Loucy (cell line): ENCODE data around the gene CDCA4.

Experiments used
- H2AFZ ChIP-seq: fragments of 200-600 bp; sonication (generic); 2 replicates; pipeline ENCODE4 v1.6.0; 2016; ENCODE audit warnings: antibody characterized with exemption, mild to moderate bottlenecking, low read length, moderate library complexity
- H3F3A ChIP-seq: fragments of 200-600 bp; 2 replicates; pipeline ENCODE4 v1.6.0; 2016; ENCODE audit warnings: antibody characterized with exemption, low read depth, mild to moderate bottlenecking
- H3K27me3 ChIP-seq: fragments of 200-600 bp; sonication (generic); 2 replicates; pipeline ENCODE4 v1.6.1; 2014; ENCODE audit warnings: low read length, mild to moderate bottlenecking; ENCODE audit not compliant: insufficient read depth, poor library complexity, severe bottlenecking
- H3K36me3 ChIP-seq: fragments of 200-600 bp; sonication (generic); 2 replicates; pipeline ENCODE4 v1.6.1; 2016; ENCODE audit warnings: low read length; ENCODE audit not compliant: insufficient read depth
- H3K4me1 ChIP-seq: fragments of 200-600 bp; sonication (generic); 2 replicates; pipeline ENCODE4 v1.5.1; 2014; ENCODE audit warnings: low read length, mild to moderate bottlenecking; ENCODE audit not compliant: insufficient read depth, poor library complexity, severe bottlenecking
- H3K4me2 ChIP-seq: fragments of 200-600 bp; sonication (generic); 2 replicates; pipeline ENCODE4 v1.6.0; 2014; ENCODE audit warnings: antibody characterized with exemption, low read length, low read depth, mild to moderate bottlenecking; ENCODE audit not compliant: poor library complexity, severe bottlenecking
- H3K4me3 ChIP-seq: fragments of 200-600 bp; sonication (generic); 2 replicates; pipeline ENCODE4 v1.5.1; 2014; ENCODE audit warnings: low read length, mild to moderate bottlenecking, mixed read lengths; ENCODE audit not compliant: poor library complexity, severe bottlenecking
- H3K79me2 ChIP-seq: fragments of 200-600 bp; sonication (generic); 2 replicates; pipeline ENCODE4 v1.6.1; 2014; ENCODE audit warnings: low read length; ENCODE audit not compliant: insufficient read depth
- H3K9ac ChIP-seq: fragments of 200-600 bp; sonication (generic); 2 replicates; pipeline ENCODE4 v1.6.0; 2014; ENCODE audit warnings: mild to moderate bottlenecking, low read depth, low read length, moderate library complexity; ENCODE audit not compliant: poor library complexity, severe bottlenecking
- H3K9me2 ChIP-seq: fragments of 200-600 bp; sonication (generic); replicated peaks from 2 replicates; pipeline ENCODE4 v1.6.1; 2016; ENCODE audit warnings: low read depth, low read length, mixed read lengths
- H3K9me3 ChIP-seq: fragments of 200-600 bp; sonication (generic); 2 replicates; pipeline ENCODE4 v1.6.1; 2014; ENCODE audit warnings: mild to moderate bottlenecking, antibody characterized with exemption, low read length, low read depth; ENCODE audit not compliant: insufficient read depth
- H4K20me1 ChIP-seq: fragments of 200-600 bp; sonication (generic); 2 replicates; pipeline ENCODE4 v1.6.0; 2014; ENCODE audit warnings: antibody characterized with exemption, low read length, mild to moderate bottlenecking; ENCODE audit not compliant: insufficient read depth, poor library complexity, severe bottlenecking
- CTCF ChIP-seq: fragments of 200-600 bp; sonication (generic); conservative IDR thresholded peaks from 2 replicates; pipeline ENCODE4 v1.5.1; 2014; ENCODE audit warnings: mild to moderate bottlenecking, antibody characterized with exemption, low read length
- EZH2phosphoT487 ChIP-seq: fragments of 200-600 bp; IDR thresholded peaks from 2 replicates; pipeline ENCODE4 v1.6.1; 2018; ENCODE audit warnings: antibody characterized with exemption, mild to moderate bottlenecking, moderate library complexity, borderline replicate concordance

The CDCA4 gene

GRCh38 chr14:105068818-105069217 is 47.9 kb upstream of the CDCA4 start:
- no peaks in the 10 kb centered on the region for H3K9me3 ChIP-seq
- peaks cover 35% of the 10 kb centered on the region for H3K4me1 ChIP-seq
- no peak overlapping the region for H3K9ac ChIP-seq
- no peaks in the 10 kb centered on the region for H3K9me2 ChIP-seq
- TF ChIP-seq CTCF = no peak
- TF ChIP-seq EZH2phosphoT487 = no peak
- no peaks in the 10 kb centered on the region for H3K36me3 ChIP-seq
- H3K4me3 ChIP-seq = no peak overlapping the region
- no peak overlapping the region for H2AFZ ChIP-seq
- no peaks in the 10 kb centered on the region for H3F3A ChIP-seq
- H3K79me2 ChIP-seq = 0 out of 2 replicates have a peak, but pooled peaks cover 4% of the 10 kb centered on the region
- no peaks in the 10 kb centered on the region for H4K20me1 ChIP-seq
- H3K4me2 ChIP-seq = no peak overlapping the region
- no peaks in the 10 kb centered on the region for H3K27me3 ChIP-seq

- H3K9me3 ChIP-seq = no peaks in the 10 kb centered on the region
- H3K4me3 ChIP-seq = no peak overlapping the region
- no peaks in the 10 kb centered on the region for H3K36me3 ChIP-seq
- H3K27me3 ChIP-seq = no peaks in the 10 kb centered on the region
- peaks cover 35% of the 10 kb centered on the region for H3K4me1 ChIP-seq
- H3F3A ChIP-seq = no peaks in the 10 kb centered on the region
- H3K9ac ChIP-seq = no peak overlapping the region
- no peak overlapping the region for H3K4me2 ChIP-seq
- H3K79me2 ChIP-seq = 0 out of 2 replicates have a peak, but pooled peaks cover 4% of the 10 kb centered on the region
- TF ChIP-seq EZH2phosphoT487 (no peak), CTCF (no peak)
- H4K20me1 ChIP-seq = no peaks in the 10 kb centered on the region
- no peak overlapping the region for H2AFZ ChIP-seq
- H3K9me2 ChIP-seq = no peaks in the 10 kb centered on the region
Measured at GRCh38 chr14:105067969-105068301, 47.1 kb upstream of the CDCA4 start.

- Histone ChIP-seq H3K4me2 (peak overlapping the region; percentile 82), H2AFZ (no peak overlapping the region), H3K9ac (peak overlapping the region; percentile 72), H3K36me3 (no peaks in the 10 kb centered on the region), H3K9me2 (no peaks in the 10 kb centered on the region), H3K27me3 (no peaks in the 10 kb centered on the region), H3K4me3 (no peak overlapping the region), H3F3A (no peaks in the 10 kb centered on the region), H4K20me1 (no peaks in the 10 kb centered on the region), H3K79me2 (0 out of 2 replicates have a peak, but pooled peaks cover 4% of the 10 kb centered on the region), H3K9me3 (no peaks in the 10 kb centered on the region), H3K4me1 (peaks cover 35% of the 10 kb centered on the region)
- TF ChIP-seq EZH2phosphoT487 (no peak), CTCF (no peak)
Measured at GRCh38 chr14:105067140-105067968, 46.5 kb upstream of the CDCA4 start.
